ENCODE data around the gene TSPYL2.

Gene TSPYL2

DNA sequence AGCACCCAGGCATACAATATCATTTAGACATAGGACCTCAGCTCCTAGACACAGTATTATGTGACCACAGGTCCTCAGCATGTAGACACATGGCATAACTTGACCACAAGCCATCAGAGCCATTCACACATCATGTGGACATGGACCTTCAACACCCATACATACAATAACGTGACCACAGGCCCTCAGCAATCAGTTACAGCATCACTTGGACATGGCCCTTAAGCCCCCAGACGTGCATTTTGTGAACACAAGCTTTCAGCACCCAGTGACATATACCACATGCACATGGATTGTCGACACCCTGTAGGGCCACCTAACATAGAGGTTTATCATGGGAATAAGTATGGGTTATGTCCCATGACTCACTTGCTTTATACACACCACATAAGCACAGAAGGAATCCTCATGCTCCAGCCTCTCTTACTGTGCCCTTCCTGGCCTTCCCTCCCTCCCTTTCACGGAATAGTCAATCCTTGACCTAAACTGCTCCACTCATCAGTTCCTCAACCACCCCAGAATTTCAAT lies 1.9 kb downstream of the TSPYL2 start:
- no peak overlapping the region for H3K4me3 ChIP-seq (ENCODE audit: low read length)
- no peaks in the 10 kb centered on the region for H3K4me1 ChIP-seq (ENCODE audit: control insufficient read depth, insufficient read depth, low read length)
- no peak overlapping the region for H3K9ac ChIP-seq (ENCODE audit: low read length)

GRCh38 chrX:53084863-53085262 lies 2.7 kb downstream of the TSPYL2 start:
- H3K4me1 ChIP-seq (ENCODE audit: control insufficient read depth, insufficient read depth, low read length): no peaks in the 10 kb centered on the region
- H3K36me3 ChIP-seq (ENCODE audit: control insufficient read depth, insufficient read depth, low read length): no peaks in the 10 kb centered on the region
- no peak overlapping the region for H3K4me3 ChIP-seq (ENCODE audit: low read length)
- H3K27me3 ChIP-seq (ENCODE audit: control insufficient read depth, insufficient read depth, low read length): no peaks in the 10 kb centered on the region
- H3K9me3 ChIP-seq (ENCODE audit: control insufficient read depth, low read length): no peaks in the 10 kb centered on the region
- no peak overlapping the region for H3K9ac ChIP-seq (ENCODE audit: low read length)

More for the DNA sequence above, 1.9 kb downstream of the TSPYL2 start:
- Histone ChIP-seq H3K9me3 (ENCODE audit: control insufficient read depth, low read length) (no peaks in the 10 kb centered on the region), H3K27me3 (ENCODE audit: control insufficient read depth, insufficient read depth, low read length) (no peaks in the 10 kb centered on the region), H3K36me3 (ENCODE audit: control insufficient read depth, insufficient read depth, low read length) (no peaks in the 10 kb centered on the region)

DNA sequence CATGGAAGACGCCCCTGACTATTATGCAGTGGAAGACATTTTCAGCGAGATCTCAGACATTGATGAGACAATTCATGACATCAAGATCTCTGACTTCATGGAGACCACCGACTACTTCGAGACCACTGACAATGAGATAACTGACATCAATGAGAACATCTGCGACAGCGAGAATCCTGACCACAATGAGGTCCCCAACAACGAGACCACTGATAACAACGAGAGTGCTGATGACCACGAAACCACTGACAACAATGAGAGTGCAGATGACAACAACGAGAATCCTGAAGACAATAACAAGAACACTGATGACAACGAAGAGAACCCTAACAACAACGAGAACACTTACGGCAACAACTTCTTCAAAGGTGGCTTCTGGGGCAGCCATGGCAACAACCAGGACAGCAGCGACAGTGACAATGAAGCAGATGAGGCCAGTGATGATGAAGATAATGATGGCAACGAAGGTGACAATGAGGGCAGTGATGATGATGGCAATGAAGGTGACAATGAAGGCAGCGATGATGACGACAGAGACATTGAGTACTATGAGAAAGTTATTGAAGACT lies 3.6 kb downstream of the TSPYL2 start:
- Histone ChIP-seq H3K4me3 (ENCODE audit: low read length) (no peak overlapping the region), H3K27me3 (ENCODE audit: control insufficient read depth, insufficient read depth, low read length) (no peaks in the 10 kb centered on the region), H3K4me1 (ENCODE audit: control insufficient read depth, insufficient read depth, low read length) (no peaks in the 10 kb centered on the region), H3K36me3 (ENCODE audit: control insufficient read depth, insufficient read depth, low read length) (no peaks in the 10 kb centered on the region), H3K9me3 (ENCODE audit: control insufficient read depth, low read length) (no peaks in the 10 kb centered on the region), H3K9ac (ENCODE audit: low read length) (no peak overlapping the region)

DNA sequence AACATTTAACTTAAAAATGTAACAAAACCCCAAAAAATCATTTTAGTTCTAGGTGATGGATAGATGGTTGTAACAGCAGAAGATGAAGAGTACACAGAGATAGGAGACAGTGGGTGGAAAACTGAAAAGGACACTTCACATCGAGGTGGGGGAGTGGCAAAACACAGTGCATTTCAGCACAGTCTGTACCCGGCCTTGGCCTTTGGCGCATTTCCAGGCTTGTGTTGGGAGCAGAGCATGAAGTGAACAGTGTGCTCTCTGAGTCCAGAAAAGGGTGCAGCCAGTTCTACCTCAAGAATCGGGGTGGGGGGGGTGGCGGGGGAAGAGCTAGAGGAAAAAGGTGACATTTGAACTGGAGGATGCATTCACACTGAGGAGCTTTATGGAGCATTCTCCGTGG lies 4.3 kb downstream of the TSPYL2 start:
- no peak overlapping the region for H3K4me3 ChIP-seq (ENCODE audit: low read length)
- no peaks in the 10 kb centered on the region for H3K4me1 ChIP-seq (ENCODE audit: control insufficient read depth, insufficient read depth, low read length)
- H3K9ac ChIP-seq (ENCODE audit: low read length): no peak overlapping the region
- no peaks in the 10 kb centered on the region for H3K27me3 ChIP-seq (ENCODE audit: control insufficient read depth, insufficient read depth, low read length)
- H3K36me3 ChIP-seq (ENCODE audit: control insufficient read depth, insufficient read depth, low read length): no peaks in the 10 kb centered on the region
- H3K9me3 ChIP-seq (ENCODE audit: control insufficient read depth, low read length): no peaks in the 10 kb centered on the region

GRCh38 chrX:53087388-53087831 lies 5.2 kb downstream of the TSPYL2 start:
- no peaks in the 10 kb centered on the region for H3K27me3 ChIP-seq (ENCODE audit: control insufficient read depth, insufficient read depth, low read length)
- H3K4me3 ChIP-seq (ENCODE audit: low read length): no peak overlapping the region
- no peaks in the 10 kb centered on the region for H3K9me3 ChIP-seq (ENCODE audit: control insufficient read depth, low read length)
- no peaks in the 10 kb centered on the region for H3K4me1 ChIP-seq (ENCODE audit: control insufficient read depth, insufficient read depth, low read length)
- no peaks in the 10 kb centered on the region for H3K36me3 ChIP-seq (ENCODE audit: control insufficient read depth, insufficient read depth, low read length)
- no peak overlapping the region for H3K9ac ChIP-seq (ENCODE audit: low read length)

GRCh38 chrX:53088136-53088974 lies 6.2 kb downstream of the TSPYL2 start:
- Histone ChIP-seq H3K4me1 (ENCODE audit: control insufficient read depth, insufficient read depth, low read length) (no peaks in the 10 kb centered on the region), H3K4me3 (ENCODE audit: low read length) (no peak overlapping the region), H3K9me3 (ENCODE audit: control insufficient read depth, low read length) (no peaks in the 10 kb centered on the region), H3K36me3 (ENCODE audit: control insufficient read depth, insufficient read depth, low read length) (no peaks in the 10 kb centered on the region), H3K9ac (ENCODE audit: low read length) (peak overlapping the region; percentile 55), H3K27me3 (ENCODE audit: control insufficient read depth, insufficient read depth, low read length) (no peaks in the 10 kb centered on the region)

DNA sequence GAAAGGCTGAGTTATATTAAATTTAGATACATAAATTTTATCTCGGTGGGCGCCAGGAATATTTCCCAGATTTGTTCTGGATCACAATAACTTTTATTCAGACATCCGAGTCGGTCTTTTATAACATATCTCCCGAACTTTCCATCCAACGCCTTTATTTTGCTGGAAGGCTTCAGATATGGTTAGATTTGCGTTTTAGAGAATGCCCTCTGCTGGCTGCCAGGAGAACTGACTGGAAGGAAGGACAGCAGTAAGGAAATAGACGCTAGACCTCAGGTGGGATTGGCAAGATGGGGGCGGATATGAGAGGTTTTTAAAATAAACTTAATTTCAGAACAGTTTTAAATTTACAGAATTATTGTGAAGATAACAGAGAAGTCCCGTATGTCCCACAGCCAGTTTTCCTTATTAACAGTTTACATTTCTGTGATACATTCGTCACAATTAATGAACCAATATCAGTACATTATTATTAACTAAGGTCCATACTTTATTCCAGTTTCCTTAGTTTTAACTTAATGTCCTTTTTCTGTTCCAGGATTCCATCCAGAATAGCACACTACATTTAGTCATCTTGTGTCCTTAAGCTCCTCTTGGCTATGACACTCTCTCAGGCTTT lies 7.2 kb downstream of the TSPYL2 start:
- no peaks in the 10 kb centered on the region for H3K36me3 ChIP-seq (ENCODE audit: control insufficient read depth, insufficient read depth, low read length)
- H3K4me3 ChIP-seq (ENCODE audit: low read length): no peak overlapping the region
- no peaks in the 10 kb centered on the region for H3K9me3 ChIP-seq (ENCODE audit: control insufficient read depth, low read length)
- H3K4me1 ChIP-seq (ENCODE audit: control insufficient read depth, insufficient read depth, low read length): no peaks in the 10 kb centered on the region
- H3K9ac ChIP-seq (ENCODE audit: low read length): peak overlapping the region; percentile 55
- H3K27me3 ChIP-seq (ENCODE audit: control insufficient read depth, insufficient read depth, low read length): no peaks in the 10 kb centered on the region

DNA sequence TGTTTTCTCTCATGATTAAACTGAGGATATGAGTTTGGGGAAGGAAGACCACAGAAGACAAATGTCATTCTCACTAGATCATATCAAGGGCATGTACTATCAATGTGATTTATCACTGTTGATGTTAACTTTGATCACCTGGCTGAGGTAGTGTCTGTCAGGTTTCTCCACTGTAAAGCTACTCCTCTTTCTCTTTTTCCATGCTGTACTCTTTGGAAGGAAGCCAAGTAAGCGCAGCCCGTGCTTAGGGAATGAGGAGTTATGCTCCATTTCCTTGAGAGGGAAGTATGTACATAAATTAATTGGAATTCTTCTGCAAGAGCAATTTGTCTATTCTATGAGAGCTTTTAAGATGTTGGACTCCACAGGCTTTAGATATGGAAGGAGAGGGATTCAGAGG lies 7.8 kb downstream of the TSPYL2 start:
- no peaks in the 10 kb centered on the region for H3K9me3 ChIP-seq (ENCODE audit: control insufficient read depth, low read length)
- H3K27me3 ChIP-seq (ENCODE audit: control insufficient read depth, insufficient read depth, low read length): no peaks in the 10 kb centered on the region
- H3K4me3 ChIP-seq (ENCODE audit: low read length): no peak overlapping the region
- H3K36me3 ChIP-seq (ENCODE audit: control insufficient read depth, insufficient read depth, low read length): no peaks in the 10 kb centered on the region
- H3K9ac ChIP-seq (ENCODE audit: low read length): no peak overlapping the region
- H3K4me1 ChIP-seq (ENCODE audit: control insufficient read depth, insufficient read depth, low read length): peaks cover 3% of the 10 kb centered on the region

DNA sequence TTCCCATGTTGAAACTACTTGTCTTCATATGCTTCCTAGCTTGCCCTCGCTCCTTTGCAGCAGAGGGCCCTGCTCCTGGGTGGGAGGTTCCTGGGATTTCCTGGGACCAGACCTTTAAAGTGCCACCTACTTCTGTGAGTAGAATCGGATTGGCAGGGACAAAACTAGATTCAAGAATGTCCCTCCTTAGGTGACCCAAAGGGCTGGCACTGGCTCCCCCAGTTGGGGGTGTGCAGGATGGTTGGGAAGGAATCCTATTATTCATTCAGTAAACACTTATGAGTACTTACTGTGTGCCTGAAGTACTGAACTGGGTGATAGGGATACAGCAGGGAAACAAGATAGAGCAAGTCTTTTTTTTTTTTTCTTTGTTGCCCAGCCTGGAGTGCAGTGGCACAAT lies 9.2 kb downstream of the TSPYL2 start:
- Histone ChIP-seq H3K4me1 (ENCODE audit: control insufficient read depth, insufficient read depth, low read length) (peaks cover 5% of the 10 kb centered on the region), H3K4me3 (ENCODE audit: low read length) (no peak overlapping the region), H3K9me3 (ENCODE audit: control insufficient read depth, low read length) (no peaks in the 10 kb centered on the region), H3K9ac (ENCODE audit: low read length) (no peak overlapping the region), H3K36me3 (ENCODE audit: control insufficient read depth, insufficient read depth, low read length) (no peaks in the 10 kb centered on the region), H3K27me3 (ENCODE audit: control insufficient read depth, insufficient read depth, low read length) (no peaks in the 10 kb centered on the region)

DNA sequence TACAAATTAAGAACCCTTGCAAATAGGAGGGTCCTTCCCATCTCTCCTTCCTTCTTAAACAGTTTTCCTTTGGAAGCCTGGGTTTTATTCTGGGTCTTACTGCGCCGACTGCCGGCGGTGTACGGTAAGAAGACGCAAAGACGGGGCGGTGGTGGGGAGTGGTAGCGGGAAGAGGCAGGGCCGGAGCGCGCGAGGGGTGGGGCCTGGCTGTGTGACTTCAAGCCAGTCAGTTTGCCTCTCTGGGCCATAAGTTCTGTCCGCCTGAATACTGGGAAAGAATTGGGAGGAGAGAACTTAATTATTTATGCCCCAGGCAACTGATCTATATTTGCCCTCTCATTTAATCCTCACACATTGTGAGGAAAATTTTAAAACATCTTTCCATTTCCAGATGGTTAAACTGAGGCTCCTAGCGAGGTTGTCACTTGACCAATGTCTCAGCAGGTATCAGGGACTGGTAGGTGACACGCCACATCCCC lies 11.0 kb downstream of the TSPYL2 start:
- H3K4me1 ChIP-seq (ENCODE audit: control insufficient read depth, insufficient read depth, low read length): peaks cover 5% of the 10 kb centered on the region
- no peaks in the 10 kb centered on the region for H3K9me3 ChIP-seq (ENCODE audit: control insufficient read depth, low read length)
- H3K4me3 ChIP-seq (ENCODE audit: low read length): peak overlapping the region; percentile 63
- H3K36me3 ChIP-seq (ENCODE audit: control insufficient read depth, insufficient read depth, low read length): no peaks in the 10 kb centered on the region
- peak overlapping the region; percentile 68 for H3K9ac ChIP-seq (ENCODE audit: low read length)
- H3K27me3 ChIP-seq (ENCODE audit: control insufficient read depth, insufficient read depth, low read length): no peaks in the 10 kb centered on the region

- Histone ChIP-seq H3K9ac (ENCODE audit: low read length) (peak within 1 kb of the TSS; percentile 68), H3K9me3 (ENCODE audit: control insufficient read depth, low read length) (no peaks in the 10 kb centered on the region), H3K4me3 (ENCODE audit: low read length) (peak within 1 kb of the TSS; percentile 63), H3K27me3 (ENCODE audit: control insufficient read depth, insufficient read depth, low read length) (no peaks in the 10 kb centered on the region), H3K4me1 (ENCODE audit: control insufficient read depth, insufficient read depth, low read length) (peaks cover 5% of the 10 kb centered on the region), H3K36me3 (ENCODE audit: control insufficient read depth, insufficient read depth, low read length) (no peaks in the 10 kb centered on the region)
Measured at GRCh38 chrX:53093748-53094581, 11.8 kb downstream of the TSPYL2 start, which contains the start of gene KANTR. Gene KANTR (plus strand): TSS chrX:53094142. CDS start chrX:53124273, 30,131 bp downstream.
